Fibroblast of lung (primary cell): Measurements from ENCODE around the gene ANKS1B.

ENCODE experiments used
- EZH2 ChIP-seq: IDR thresholded peaks from 2 replicates; pipeline ENCODE4 v1.5.1; 2012; ENCODE audit warnings: low read length, control low read depth, mild to moderate bottlenecking; ENCODE audit errors: missing control alignments
- TF ChIP-seq, protein P1 (sequence below), 2 donors: IDR thresholded peaks in 1 of 2; conservative IDR thresholded peaks in 1 of 2; 1 replicate in 1 of 2; 2 replicates in 1 of 2; pipeline ENCODE4 v1.5.1; 2011 to 2012; ENCODE audit warnings: low read length in 2 of 2, control low read depth in 1 of 2, inconsistent platforms in 1 of 2, low read depth in 1 of 2, mild to moderate bottlenecking in 1 of 2

DNA sequence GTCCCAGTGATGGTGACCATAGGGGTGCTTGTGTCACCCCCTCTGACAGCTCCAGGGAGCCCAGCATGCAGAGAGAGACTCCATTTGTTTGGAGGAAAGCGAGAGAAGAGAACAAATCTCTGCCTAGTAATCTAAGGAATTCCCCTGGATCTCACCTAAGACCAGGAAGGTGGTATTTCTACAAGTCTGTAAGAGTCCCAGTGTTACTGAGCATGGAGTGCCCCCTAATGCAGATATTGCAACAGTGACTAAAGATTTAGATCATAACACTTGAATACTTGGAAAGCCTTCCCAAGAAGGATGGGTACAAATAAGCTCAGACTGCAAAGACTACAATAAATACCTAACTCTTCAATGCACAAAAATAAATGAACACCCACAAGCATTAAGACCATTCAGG, 697.6 kb downstream of the ANKS1B start:
- TF ChIP-seq, protein P1, sequence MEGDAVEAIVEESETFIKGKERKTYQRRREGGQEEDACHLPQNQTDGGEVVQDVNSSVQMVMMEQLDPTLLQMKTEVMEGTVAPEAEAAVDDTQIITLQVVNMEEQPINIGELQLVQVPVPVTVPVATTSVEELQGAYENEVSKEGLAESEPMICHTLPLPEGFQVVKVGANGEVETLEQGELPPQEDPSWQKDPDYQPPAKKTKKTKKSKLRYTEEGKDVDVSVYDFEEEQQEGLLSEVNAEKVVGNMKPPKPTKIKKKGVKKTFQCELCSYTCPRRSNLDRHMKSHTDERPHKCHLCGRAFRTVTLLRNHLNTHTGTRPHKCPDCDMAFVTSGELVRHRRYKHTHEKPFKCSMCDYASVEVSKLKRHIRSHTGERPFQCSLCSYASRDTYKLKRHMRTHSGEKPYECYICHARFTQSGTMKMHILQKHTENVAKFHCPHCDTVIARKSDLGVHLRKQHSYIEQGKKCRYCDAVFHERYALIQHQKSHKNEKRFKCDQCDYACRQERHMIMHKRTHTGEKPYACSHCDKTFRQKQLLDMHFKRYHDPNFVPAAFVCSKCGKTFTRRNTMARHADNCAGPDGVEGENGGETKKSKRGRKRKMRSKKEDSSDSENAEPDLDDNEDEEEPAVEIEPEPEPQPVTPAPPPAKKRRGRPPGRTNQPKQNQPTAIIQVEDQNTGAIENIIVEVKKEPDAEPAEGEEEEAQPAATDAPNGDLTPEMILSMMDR (conservative IDR thresholded peaks at IDR 0.05 in 1 of 2, IDR thresholded peaks at IDR 0.05 in 1 of 2; ENCODE audit: low read depth in 1 of 2, low read length in 2 of 2), result no peak
- TF ChIP-seq EZH2, result no peak
